ENCODE measurements around the gene UST. TPM values are rescaled to one million over a fixed set of nuclear protein-coding genes. Genes with fewer than 3 reads are reported as not detected.
"Not testable (repeated sequence)": the region's sequence is repeated elsewhere in the genome, so short reads cannot be mapped to it uniquely, and the experiment has no call there.

The UST gene
- total RNA-seq, 1 donor from 2014 or later: 33.3 TPM

GRCh38 chr6:149003560-149003959 lies 256.7 kb downstream of the UST start:
- H3K27me3 ChIP-seq: no peaks in the 10 kb centered on the region
- H3K4me2 ChIP-seq: no peak overlapping the region
- Mint-ChIP-seq H3K9me3 (peaks cover 27% of the 10 kb centered on the region), H3K27ac (no peak overlapping the region), H3K4me3 (no peak overlapping the region), H3K4me1 (no peaks in the 10 kb centered on the region), H3K36me3 (peaks cover 26% of the 10 kb centered on the region), H3K27me3 (ENCODE audit: insufficient read depth, low read depth) (peaks cover 2% of the 10 kb centered on the region)
- peaks cover 6% of the 10 kb centered on the region for H3K36me3 ChIP-seq
- H3K9me3 ChIP-seq (ENCODE audit: low read depth): no peaks in the 10 kb centered on the region
- DNase-seq (ENCODE audit: low spot score): no peak
- H3K79me2 ChIP-seq (ENCODE audit: low read depth): no peaks in the 10 kb centered on the region
- no peak overlapping the region for H3K4me3 ChIP-seq
- no peaks in the 10 kb centered on the region for H3F3A ChIP-seq (ENCODE audit: low read depth)
- H3K9ac ChIP-seq: no peak overlapping the region
- H4K20me1 ChIP-seq (ENCODE audit: low read depth): no peaks in the 10 kb centered on the region
- no peak for TF ChIP-seq EZH2phosphoT487 (IDR thresholded peaks at IDR 0.05)
- TF ChIP-seq EZH2 (IDR thresholded peaks at IDR 0.05): no peak
- TF ChIP-seq, protein P1, sequence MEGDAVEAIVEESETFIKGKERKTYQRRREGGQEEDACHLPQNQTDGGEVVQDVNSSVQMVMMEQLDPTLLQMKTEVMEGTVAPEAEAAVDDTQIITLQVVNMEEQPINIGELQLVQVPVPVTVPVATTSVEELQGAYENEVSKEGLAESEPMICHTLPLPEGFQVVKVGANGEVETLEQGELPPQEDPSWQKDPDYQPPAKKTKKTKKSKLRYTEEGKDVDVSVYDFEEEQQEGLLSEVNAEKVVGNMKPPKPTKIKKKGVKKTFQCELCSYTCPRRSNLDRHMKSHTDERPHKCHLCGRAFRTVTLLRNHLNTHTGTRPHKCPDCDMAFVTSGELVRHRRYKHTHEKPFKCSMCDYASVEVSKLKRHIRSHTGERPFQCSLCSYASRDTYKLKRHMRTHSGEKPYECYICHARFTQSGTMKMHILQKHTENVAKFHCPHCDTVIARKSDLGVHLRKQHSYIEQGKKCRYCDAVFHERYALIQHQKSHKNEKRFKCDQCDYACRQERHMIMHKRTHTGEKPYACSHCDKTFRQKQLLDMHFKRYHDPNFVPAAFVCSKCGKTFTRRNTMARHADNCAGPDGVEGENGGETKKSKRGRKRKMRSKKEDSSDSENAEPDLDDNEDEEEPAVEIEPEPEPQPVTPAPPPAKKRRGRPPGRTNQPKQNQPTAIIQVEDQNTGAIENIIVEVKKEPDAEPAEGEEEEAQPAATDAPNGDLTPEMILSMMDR (IDR thresholded peaks at IDR 0.05): no peak
- H2AFZ ChIP-seq (replicated peaks): no peak overlapping the region
- no peak overlapping the region for H3K27ac ChIP-seq
- no peaks in the 10 kb centered on the region for H3K4me1 ChIP-seq

GRCh38 chr6:149004664-149005063 lies 257.8 kb downstream of the UST start:
- H3K36me3 ChIP-seq: peaks cover 6% of the 10 kb centered on the region
- H3K4me1 ChIP-seq: no peaks in the 10 kb centered on the region
- no peak for DNase-seq (ENCODE audit: low spot score)
- H3K9ac ChIP-seq: no peak overlapping the region
- H3K4me3 ChIP-seq: no peak overlapping the region
- no peaks in the 10 kb centered on the region for H3K79me2 ChIP-seq (ENCODE audit: low read depth)
- H3K27me3 Mint-ChIP-seq (ENCODE audit: insufficient read depth, low read depth): peaks cover 2% of the 10 kb centered on the region
- TF ChIP-seq, protein P1 (IDR thresholded peaks at IDR 0.05): no peak
- TF ChIP-seq EZH2phosphoT487 (IDR thresholded peaks at IDR 0.05) (no peak), EZH2 (IDR thresholded peaks at IDR 0.05) (no peak)
- no peaks in the 10 kb centered on the region for H3K4me1 Mint-ChIP-seq
- H3K9me3 Mint-ChIP-seq: peaks cover 28% of the 10 kb centered on the region
- H3K36me3 Mint-ChIP-seq: peaks cover 29% of the 10 kb centered on the region
- no peaks in the 10 kb centered on the region for H3K27me3 ChIP-seq
- no peak overlapping the region for H3K27ac ChIP-seq
- no peak overlapping the region for H2AFZ ChIP-seq (replicated peaks)
- H3K4me2 ChIP-seq: no peak overlapping the region
- H3F3A ChIP-seq (ENCODE audit: low read depth): no peaks in the 10 kb centered on the region
- no peak overlapping the region for H3K4me3 Mint-ChIP-seq
- no peaks in the 10 kb centered on the region for H4K20me1 ChIP-seq (ENCODE audit: low read depth)
- no peaks in the 10 kb centered on the region for H3K9me3 ChIP-seq (ENCODE audit: low read depth)
- no peak overlapping the region for H3K27ac Mint-ChIP-seq

DNA sequence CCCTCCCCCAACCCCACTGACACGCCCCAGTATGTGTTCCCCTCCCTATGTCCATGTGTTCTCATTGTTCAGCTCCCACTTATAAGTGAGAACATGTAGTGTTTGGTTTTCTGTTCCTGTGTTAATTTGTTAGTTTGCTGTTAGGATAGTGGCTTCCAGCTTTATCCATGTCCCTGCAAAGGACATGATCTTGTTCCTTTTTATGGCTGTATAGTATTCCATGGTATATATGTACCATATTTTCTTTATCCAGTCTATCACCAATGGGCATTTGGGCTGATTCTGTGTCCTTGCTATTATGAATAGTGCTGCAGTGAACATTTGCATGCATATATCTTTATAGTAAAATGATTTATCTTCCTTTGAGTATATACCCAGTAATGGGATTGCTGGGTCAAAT lies 259.4 kb downstream of the UST start:
- DNase-seq (ENCODE audit: low spot score); H3K79me2 ChIP-seq (ENCODE audit: low read depth); H3K36me3 ChIP-seq; H3K4me3 ChIP-seq; H3K27ac Mint-ChIP-seq; H3K4me3 Mint-ChIP-seq; H3K9ac ChIP-seq; H3F3A ChIP-seq (ENCODE audit: low read depth); H3K27me3 Mint-ChIP-seq (ENCODE audit: insufficient read depth, low read depth); H3K4me1 ChIP-seq; H3K9me3 ChIP-seq (ENCODE audit: low read depth); H3K4me2 ChIP-seq; H3K27me3 ChIP-seq; H3K27ac ChIP-seq; H2AFZ ChIP-seq (replicated peaks); H4K20me1 ChIP-seq (ENCODE audit: low read depth); H3K4me1 Mint-ChIP-seq: not testable (repeated sequence)
- Mint-ChIP-seq H3K36me3 (peaks cover 27% of the 10 kb centered on the region), H3K9me3 (peaks cover 17% of the 10 kb centered on the region)

DNA sequence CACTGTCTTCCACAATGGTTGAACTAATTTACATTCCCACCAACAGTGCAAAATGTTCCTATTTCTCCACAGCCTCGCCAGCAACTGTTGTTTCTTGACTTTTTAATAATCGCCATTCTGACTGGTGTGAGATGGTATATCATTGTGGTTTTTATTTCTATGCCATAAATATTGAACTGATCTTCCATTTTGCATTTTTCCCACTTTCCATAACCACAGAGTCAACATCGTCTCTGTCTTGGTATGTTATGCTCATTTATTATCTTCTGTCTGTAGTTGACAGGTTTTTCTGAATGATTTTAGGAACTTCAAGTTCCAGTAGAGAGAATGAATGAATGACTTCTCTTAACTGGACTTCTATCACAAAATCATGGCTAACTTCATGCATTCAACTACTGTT lies 259.8 kb downstream of the UST start:
- Mint-ChIP-seq H3K27ac (no peak overlapping the region), H3K27me3 (ENCODE audit: insufficient read depth, low read depth) (no peaks in the 10 kb centered on the region), H3K9me3 (peaks cover 13% of the 10 kb centered on the region), H3K4me3 (no peak overlapping the region), H3K36me3 (peaks cover 27% of the 10 kb centered on the region), H3K4me1 (no peaks in the 10 kb centered on the region)
- H4K20me1 ChIP-seq (ENCODE audit: low read depth): no peaks in the 10 kb centered on the region
- no peak overlapping the region for H3K27ac ChIP-seq
- no peaks in the 10 kb centered on the region for H3K9me3 ChIP-seq (ENCODE audit: low read depth)
- TF ChIP-seq EZH2phosphoT487 (IDR thresholded peaks at IDR 0.05): no peak
- TF ChIP-seq EZH2 (IDR thresholded peaks at IDR 0.05): no peak
- TF ChIP-seq, protein P1 (IDR thresholded peaks at IDR 0.05): no peak
- no peaks in the 10 kb centered on the region for H3F3A ChIP-seq (ENCODE audit: low read depth)
- H2AFZ ChIP-seq (replicated peaks): no peak overlapping the region
- H3K4me2 ChIP-seq: no peak overlapping the region
- H3K4me3 ChIP-seq: no peak overlapping the region
- H3K36me3 ChIP-seq: no peaks in the 10 kb centered on the region
- H3K27me3 ChIP-seq: no peaks in the 10 kb centered on the region
- no peaks in the 10 kb centered on the region for H3K4me1 ChIP-seq
- H3K9ac ChIP-seq: no peak overlapping the region
- H3K79me2 ChIP-seq (ENCODE audit: low read depth): no peaks in the 10 kb centered on the region
- no peak for DNase-seq (ENCODE audit: low spot score)
